Measurements from ENCODE around the gene SV2B. TPM values are rescaled to one million over a fixed set of nuclear protein-coding genes. Genes with fewer than 3 reads are reported as not detected.
A peak's percentile ranks its signal among the peaks of the same experiment; 100 is the strongest.

The SV2B gene
- total and polyA plus RNA-seq, 9 of the 15 experiments (the other 6 are each of a cell fraction or from before 2014, with no cell fraction given) = 0.01 to 0.25 (median 0.11) TPM

DNA sequence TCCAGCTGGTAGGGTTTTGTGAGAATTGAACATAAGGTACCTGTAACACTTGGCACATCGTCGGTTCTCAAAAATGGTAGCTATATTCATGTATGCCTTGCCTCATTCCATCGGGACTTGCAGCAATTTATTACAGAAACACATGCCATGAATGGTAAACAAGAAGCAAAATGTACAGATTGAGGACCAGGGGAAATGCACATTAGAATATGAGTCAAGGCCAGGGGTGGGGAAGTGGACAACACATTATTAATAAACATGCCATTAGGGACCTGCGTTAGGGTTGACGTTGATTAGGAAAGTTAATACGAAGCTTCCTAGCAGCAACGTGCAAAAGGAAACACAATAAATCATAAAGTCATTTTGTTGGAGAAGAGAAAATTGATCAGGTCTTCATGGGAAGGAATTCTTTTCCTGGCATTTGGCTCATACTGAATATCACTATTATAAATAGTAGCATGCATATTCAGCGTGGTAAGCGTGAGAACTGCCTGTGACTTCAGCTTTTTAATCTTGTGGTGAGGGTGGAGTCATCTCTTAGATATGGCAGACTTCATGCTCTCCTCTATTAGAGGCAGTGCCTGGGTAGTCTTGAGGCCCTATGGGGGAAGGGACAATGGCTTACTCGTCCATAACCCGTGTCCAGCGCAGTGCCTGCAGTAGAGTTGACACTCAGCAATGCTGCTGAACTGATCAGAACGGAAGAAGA, 184.9 kb downstream of the SV2B start (continued):
- TF ChIP-seq ZNF764 (CRISPR knock-in tag; IDR thresholded peaks at IDR 0.05; ENCODE audit: low read depth) (no peak), ZNF347 (CRISPR knock-in tag; IDR thresholded peaks at IDR 0.05; ENCODE audit: low read depth) (no peak)

DNA sequence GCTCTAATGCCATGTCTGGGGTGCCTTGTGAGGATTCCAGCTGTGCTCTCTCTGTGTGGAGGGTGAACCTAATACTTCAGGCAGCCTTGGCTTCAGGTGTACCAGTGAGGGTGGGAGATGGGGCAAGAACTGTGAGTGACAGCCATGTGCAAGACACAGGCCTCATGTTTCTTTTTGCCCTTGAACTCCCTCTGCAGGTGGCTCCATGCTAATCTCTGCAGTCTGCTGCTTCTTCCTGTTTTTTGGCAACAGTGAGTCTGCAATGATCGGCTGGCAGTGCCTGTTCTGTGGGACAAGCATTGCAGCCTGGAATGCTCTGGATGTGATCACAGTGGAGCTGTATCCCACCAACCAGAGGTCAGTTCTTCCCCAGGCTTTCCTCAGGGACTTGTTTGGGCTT, 189.3 kb downstream of the SV2B start:
- in situ Hi-C loops (cut with MboI) (no loop called here), intact Hi-C loops (cut with micrococcal nuclease) (no loop called here)
- peaks cover 17 to 20% of the 10 kb centered on the region in 2 experiments for H3K27me3 ChIP-seq (ENCODE audit: control insufficient read depth in 2 of 2, insufficient read depth in 2 of 2, low read length in 2 of 2)
- H4K20me1 ChIP-seq (replicated peaks; ENCODE audit: control insufficient read depth, insufficient read depth, low read length) = no peaks in the 10 kb centered on the region
- H3K4me3 ChIP-seq = no peak overlapping the region
- no peaks in the 10 kb centered on the region for H3K9me1 ChIP-seq (ENCODE audit: control insufficient read depth, insufficient read depth, low read length)
- CTCF ChIA-PET (ENCODE audit: low intra/inter-chr PET ratio) = no interaction called here
- FAIRE-seq = no peak
- no peaks in the 10 kb centered on the region for H3K9me3 ChIP-seq (replicated peaks; ENCODE audit: control insufficient read depth, insufficient read depth, low read depth, low read length)
- DNase-seq (ENCODE audit: extremely low read depth in 1 of 4, low spot score in 3 of 4) = peak in 2 of 4 experiments; percentile 19 to 20
- peak overlapping the region; percentile 79 for H2AFZ ChIP-seq (ENCODE audit: low read depth, low read length)
- peak overlapping the region; percentile 52 for H3K4me2 ChIP-seq (ENCODE audit: insufficient read depth, low read length)
- POLR2A ChIA-PET = interaction anchor here (1.1 kb wide), 1 partner anchor 17 kb away, joined by 3 read pairs; no protein-coding TSS in a partner anchor
- H3K4me1 ChIP-seq (replicated peaks in 1 of 2; ENCODE audit: control insufficient read depth in 2 of 2, insufficient read depth in 2 of 2, low read length in 2 of 2) = peaks cover 0 to 5% of the 10 kb centered on the region in 2 experiments; a peak in 2 of 5 replicates
- H3K9ac ChIP-seq (ENCODE audit: insufficient read depth in 1 of 2, low read depth in 2 of 2, low read length in 2 of 2) = no peak overlapping the region
- WGBS (ENCODE audit: insufficient coverage, low coverage, missing lambda C conversion rate) = 7% methylated on average over 1 of the region's 1 CpG
- H3K79me2 ChIP-seq (ENCODE audit: control insufficient read depth, insufficient read depth, low read length) = no peaks in the 10 kb centered on the region
- no TSS peak for BruUV-seq (replicated peaks)
- no peaks in the 10 kb centered on the region for H3K36me3 ChIP-seq (ENCODE audit: control insufficient read depth, insufficient read depth, low read length)
- peak; percentile 82 for ATAC-seq
- H3K27ac ChIP-seq (ENCODE audit: extremely low read depth, low read depth, low read length) = no peak overlapping the region
- peak; percentile 44; the same call in 1 of the 2 replicates for TF ChIP-seq ZNF766 (CRISPR knock-in tag; conservative IDR thresholded peaks at IDR 0.05)
- peak in 1 of 2 experiments; percentile 64; a peak in 2 of 4 replicates for TF ChIP-seq FOXK2 (conservative IDR thresholded peaks at IDR 0.05 in 1 of 2, IDR thresholded peaks at IDR 0.05 in 1 of 2; ENCODE audit: low read depth in 2 of 2)
- peak; percentile 93 for TF ChIP-seq PKNOX1 (IDR thresholded peaks at IDR 0.05)
- TF ChIP-seq RBM22 (IDR thresholded peaks at IDR 0.05; ENCODE audit: low read depth, low read length, poor library complexity, severe bottlenecking) = no peak
- TF ChIP-seq L3MBTL2 (IDR thresholded peaks at IDR 0.05) = 0 out of 2 replicates have a peak, but pooled peaks have one; percentile 19
- no peak for TF ChIP-seq STAT5A (IDR thresholded peaks at IDR 0.05; ENCODE audit: borderline replicate concordance, low read length)
- TF ChIP-seq CTCF (IDR thresholded peaks at IDR 0.05 in 2 of 3, conservative IDR thresholded peaks at IDR 0.05 in 1 of 3; ENCODE audit: insufficient read depth in 2 of 3, low read depth in 1 of 3, low read length in 3 of 3) = peak; percentile 21 to 64 (median 61); a peak in 5 of 6 replicates
- TF ChIP-seq ELF1 (tag; IDR thresholded peaks at IDR 0.05) = peak; percentile 53; the same call in 1 of the 2 replicates
- no peak for TF ChIP-seq NCOA4 (IDR thresholded peaks at IDR 0.05; ENCODE audit: partially characterized antibody)
- TF ChIP-seq HDAC8 (tag; IDR thresholded peaks at IDR 0.05) = no peak
- no peak for TF ChIP-seq RNF2 (IDR thresholded peaks at IDR 0.05)
- TF ChIP-seq PTTG1 (tag; IDR thresholded peaks at IDR 0.05; ENCODE audit: low read depth) = no peak
- TF ChIP-seq, protein P1, sequence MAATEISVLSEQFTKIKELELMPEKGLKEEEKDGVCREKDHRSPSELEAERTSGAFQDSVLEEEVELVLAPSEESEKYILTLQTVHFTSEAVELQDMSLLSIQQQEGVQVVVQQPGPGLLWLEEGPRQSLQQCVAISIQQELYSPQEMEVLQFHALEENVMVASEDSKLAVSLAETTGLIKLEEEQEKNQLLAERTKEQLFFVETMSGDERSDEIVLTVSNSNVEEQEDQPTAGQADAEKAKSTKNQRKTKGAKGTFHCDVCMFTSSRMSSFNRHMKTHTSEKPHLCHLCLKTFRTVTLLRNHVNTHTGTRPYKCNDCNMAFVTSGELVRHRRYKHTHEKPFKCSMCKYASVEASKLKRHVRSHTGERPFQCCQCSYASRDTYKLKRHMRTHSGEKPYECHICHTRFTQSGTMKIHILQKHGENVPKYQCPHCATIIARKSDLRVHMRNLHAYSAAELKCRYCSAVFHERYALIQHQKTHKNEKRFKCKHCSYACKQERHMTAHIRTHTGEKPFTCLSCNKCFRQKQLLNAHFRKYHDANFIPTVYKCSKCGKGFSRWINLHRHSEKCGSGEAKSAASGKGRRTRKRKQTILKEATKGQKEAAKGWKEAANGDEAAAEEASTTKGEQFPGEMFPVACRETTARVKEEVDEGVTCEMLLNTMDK (IDR thresholded peaks at IDR 0.05; ENCODE audit: borderline replicate concordance, insufficient read depth, low read depth, low read length, poor library complexity, severe bottlenecking) = peak; percentile 23

Measured in K562 (cell line).